ENCODE data around the gene CHRNG.
"Not testable (repeated sequence)": the region's sequence is repeated elsewhere in the genome, so short reads cannot be mapped to it uniquely, and the experiment has no call there.

Gene CHRNG

GRCh38 chr2:232528746-232529460 lies 10.6 kb upstream of the CHRNG start:
- no peak for DNase-seq

GRCh38 chr2:232529806-232530547 lies 9.5 kb upstream of the CHRNG start:
- DNase-seq, result no peak

- DNase-seq, result no peak
Measured at GRCh38 chr2:232530626-232531260, 8.7 kb upstream of the CHRNG start.

- no peak for DNase-seq
Measured at GRCh38 chr2:232532419-232532818, 7.1 kb upstream of the CHRNG start.

- not testable (repeated sequence) for DNase-seq
Measured at GRCh38 chr2:232532821-232533220, 6.7 kb upstream of the CHRNG start.

- no peak for DNase-seq
Measured at GRCh38 chr2:232533944-232534710, 5.4 kb upstream of the CHRNG start.

- no peak for DNase-seq
Measured at GRCh38 chr2:232534940-232535651, 4.4 kb upstream of the CHRNG start.

GRCh38 chr2:232535761-232536530 lies 3.5 kb upstream of the CHRNG start:
- DNase-seq, result no peak

GRCh38 chr2:232537079-232537478 lies 2.4 kb upstream of the CHRNG start:
- DNase-seq, result no peak

- DNase-seq, result no peak
Measured at GRCh38 chr2:232537499-232537898, 2.0 kb upstream of the CHRNG start.

GRCh38 chr2:232538671-232539070 lies 821 bp upstream of the CHRNG start:
- DNase-seq, result no peak

GRCh38 chr2:232540441-232541041 lies 1.0 kb downstream of the CHRNG start:
- no peak for DNase-seq

GRCh38 chr2:232541195-232541960 lies 1.9 kb downstream of the CHRNG start:
- DNase-seq, result no peak

- no peak for DNase-seq
Measured at GRCh38 chr2:232541961-232542714, 2.6 kb downstream of the CHRNG start.

GRCh38 chr2:232542715-232543467 lies 3.4 kb downstream of the CHRNG start:
- no peak for DNase-seq

GRCh38 chr2:232543491-232543890 lies 4.0 kb downstream of the CHRNG start:
- DNase-seq, result no peak

GRCh38 chr2:232543928-232544631 lies 4.6 kb downstream of the CHRNG start:
- no peak for DNase-seq

GRCh38 chr2:232544674-232545073 lies 5.2 kb downstream of the CHRNG start:
- DNase-seq, result no peak

All from T1000 (cell line).